CD8-positive, alpha-beta memory T cell (primary cell): Measurements from ENCODE around the gene ATXN1. TPM values are rescaled to one million over a fixed set of nuclear protein-coding genes. Genes with fewer than 3 reads are reported as not detected.
A peak's percentile ranks its signal among the peaks of the same experiment; 100 is the strongest.

Experiments
- CTCF ChIA-PET: fragments of 350-600 bp; sonication (Branson Sonifier 250); formaldehyde crosslinking; loops from one replicate; lab custom pipeline; 2021; ENCODE audit warnings: antibody characterized with exemption; lab: Charles Lee
- POLR2A ChIA-PET: fragments of 350-600 bp; sonication (Branson Sonifier 250); formaldehyde crosslinking; loops from one replicate; lab custom pipeline; 2021; ENCODE audit warnings: antibody characterized with exemption; lab: Charles Lee
- DNase-seq, 5 donors: peaks; one replicate each; pipeline versions ENCODE4 v3.0.0 to v3.0.0-alpha.2; 2020 to 2022; ENCODE audit warnings: mixed read lengths in 1 of 5
- H3K27ac ChIP-seq: one replicate; pipeline ENCODE4 v1.7.0; 2013; ENCODE audit warnings: low read depth, mild to moderate bottlenecking, low read length, moderate library complexity
- H3K27me3 ChIP-seq: 2 replicates; pipeline ENCODE4 v1.7.0; 2013; ENCODE audit warnings: low read length, mild to moderate bottlenecking; ENCODE audit not compliant: insufficient read depth, poor library complexity, severe bottlenecking
- H3K36me3 ChIP-seq: 2 replicates; pipeline ENCODE4 v1.7.0; 2013; ENCODE audit warnings: mild to moderate bottlenecking, low read length, moderate library complexity; ENCODE audit not compliant: insufficient read depth
- H3K4me1 ChIP-seq: 2 replicates; pipeline ENCODE4 v1.7.0; 2013; ENCODE audit warnings: mild to moderate bottlenecking, low read length, moderate library complexity; ENCODE audit not compliant: insufficient read depth
- H3K4me3 ChIP-seq: 2 replicates; pipeline ENCODE4 v1.7.0; 2013; ENCODE audit warnings: mild to moderate bottlenecking, low read length
- H3K9me3 ChIP-seq: 2 replicates; pipeline ENCODE4 v1.7.0; 2013; ENCODE audit warnings: mild to moderate bottlenecking, low read length
- H3K27ac Mint-ChIP-seq, 8 donors: one replicate each; pipeline ENCODE4 v1.8.0; 2020 to 2021; ENCODE audit warnings: mixed read lengths in 8 of 8, mild to moderate bottlenecking in 6 of 8, inconsistent platforms in 3 of 8, moderate library complexity in 3 of 8
- H3K27me3 Mint-ChIP-seq, 2 donors: one replicate each; pipeline ENCODE4 v1.8.0; 2020 to 2021; ENCODE audit warnings: mixed read lengths in 2 of 2, mild to moderate bottlenecking in 1 of 2, moderate library complexity in 1 of 2
- H3K36me3 Mint-ChIP-seq, 3 donors: one replicate each; pipeline ENCODE4 v1.8.0; 2020 to 2021; ENCODE audit warnings: mixed read lengths in 3 of 3, inconsistent platforms in 1 of 3, mild to moderate bottlenecking in 1 of 3
- H3K4me1 Mint-ChIP-seq, 3 donors: one replicate each; pipeline ENCODE4 v1.8.0; 2020 to 2021; ENCODE audit warnings: mixed read lengths in 3 of 3, inconsistent platforms in 1 of 3, mild to moderate bottlenecking in 1 of 3
- H3K4me3 Mint-ChIP-seq, 7 donors: one replicate each; pipeline ENCODE4 v1.8.0; 2020 to 2021; ENCODE audit warnings: mixed read lengths in 7 of 7, mild to moderate bottlenecking in 6 of 7, moderate library complexity in 4 of 7, inconsistent platforms in 2 of 7
- H3K9me3 Mint-ChIP-seq, 5 donors: one replicate each; pipeline ENCODE4 v1.8.0; 2020 to 2022; ENCODE audit warnings: mixed read lengths in 5 of 5, mild to moderate bottlenecking in 3 of 5, moderate library complexity in 2 of 5, inconsistent platforms in 1 of 5
- polyA plus RNA-seq: library from polyadenylated mRNA; unstranded; fragments of 300-500 nt; fragmentation: Illumina TruSeq; gene quantifications from one replicate; pipeline ENCODE4 v1.2.3, GENCODE V29; 2021
- total RNA-seq, 2 experiments: library from RNA; stranded (reverse); gene quantifications; one replicate each; pipeline ENCODE4 v1.2.3, GENCODE V29; 2021

ATXN1 gene
- total and polyA plus RNA-seq, 3 experiments from 2014 or later: 20.0 to 114 (median 111) TPM

DNA sequence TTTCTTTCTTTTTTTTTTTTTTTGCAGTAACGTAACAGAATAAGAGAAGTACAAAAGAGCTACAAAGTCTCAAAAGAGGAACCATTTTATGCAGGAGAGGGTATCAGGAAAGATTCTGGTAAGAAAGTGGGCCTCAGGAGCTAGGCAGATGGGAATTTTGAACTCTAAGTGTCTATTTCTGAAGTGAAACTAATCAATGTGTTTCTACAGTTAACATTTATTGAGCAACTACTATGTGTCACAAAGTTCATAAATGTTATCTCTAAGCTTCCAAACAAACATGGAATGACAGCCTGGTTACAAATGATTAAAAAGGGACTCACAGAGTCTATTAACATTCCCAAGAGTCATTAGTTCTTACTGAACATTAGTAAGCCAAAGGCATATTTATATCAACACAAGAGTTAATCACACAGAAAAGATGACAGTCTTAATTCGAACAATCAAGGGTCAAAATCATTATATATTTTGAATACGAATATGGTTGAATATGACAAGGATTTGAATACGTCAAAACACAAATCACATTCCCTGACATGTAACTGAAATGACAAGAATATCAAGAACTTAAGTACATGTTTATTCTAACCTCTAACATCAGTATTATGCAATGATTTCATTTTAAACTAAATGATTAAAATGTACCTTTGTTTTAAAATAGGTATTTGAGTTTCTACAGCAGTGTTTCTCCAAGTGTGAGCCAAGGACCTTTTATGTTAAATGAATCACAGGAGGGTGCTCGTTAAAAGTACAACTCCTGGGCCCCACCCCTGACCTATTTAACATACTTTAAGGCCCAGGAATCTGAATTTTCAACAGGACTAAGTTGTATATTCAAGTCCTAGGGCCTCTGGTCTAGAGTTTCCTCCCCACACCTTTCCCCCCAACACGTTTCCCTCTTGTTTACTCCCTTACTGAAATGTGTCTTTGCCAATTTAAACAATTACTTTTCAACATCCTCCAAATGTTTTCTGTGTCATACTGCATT, 89.7 kb downstream of the ATXN1 start:
- peak overlapping the region in 4 of 7 donors; percentile 19 to 50 (median 40) for H3K4me3 Mint-ChIP-seq
- no peaks in the 10 kb centered on the region for H3K27me3 ChIP-seq
- H3K27ac ChIP-seq: no peak overlapping the region
- H3K4me1 Mint-ChIP-seq: peaks cover 62 to 87% (median 84%) of the 10 kb centered on the region in 3 donors
- ChIA-PET CTCF (interaction anchor here (0.6 to 0.7 kb wide), 2 partner anchors 14 to 17 kb away, joined by 3 read pairs; no protein-coding TSS in a partner anchor), POLR2A (interaction anchor here (0.6 to 0.9 kb wide), 3 partner anchors 20 to 88 kb away, joined by 3 to 8 read pairs (median 4); no protein-coding TSS in a partner anchor)
- H3K4me1 ChIP-seq: peaks cover 20% of the 10 kb centered on the region
- no peak overlapping the region for H3K4me3 ChIP-seq
- H3K27ac Mint-ChIP-seq: peak overlapping the region; percentile 25 to 98 (median 82)
- no peaks in the 10 kb centered on the region for H3K27me3 Mint-ChIP-seq
- DNase-seq: no peak
- no peaks in the 10 kb centered on the region for H3K9me3 ChIP-seq
- H3K9me3 Mint-ChIP-seq: no peaks in the 10 kb centered on the region
- no peaks in the 10 kb centered on the region for H3K36me3 ChIP-seq
- peaks cover 0 to 14% (median 9%) of the 10 kb centered on the region in 3 donors for H3K36me3 Mint-ChIP-seq

DNA sequence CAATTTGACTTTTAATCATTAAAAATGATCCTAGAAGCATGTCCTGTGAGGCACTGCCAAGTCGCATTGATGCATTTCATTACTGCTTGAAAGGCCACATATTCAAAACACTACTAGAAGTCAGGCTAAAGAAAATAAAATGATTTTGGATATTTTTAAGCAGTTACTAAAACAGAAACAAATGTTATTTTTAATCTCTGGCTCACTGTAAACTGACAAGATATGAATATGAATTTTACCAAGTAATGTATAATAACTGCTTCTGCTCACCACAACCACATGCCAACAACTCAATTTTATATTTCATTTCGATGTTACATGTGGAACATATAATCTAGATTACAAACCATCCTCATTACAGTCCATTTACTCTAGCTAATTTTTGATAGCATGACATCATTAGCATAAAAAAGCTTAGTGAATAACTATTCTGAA, 90.6 kb downstream of the ATXN1 start:
- no peak overlapping the region for H3K27ac ChIP-seq
- POLR2A ChIA-PET: interaction anchor here (0.8 to 0.9 kb wide), 2 partner anchors 19 to 89 kb away, joined by 4 to 8 read pairs; no protein-coding TSS in a partner anchor

DNA sequence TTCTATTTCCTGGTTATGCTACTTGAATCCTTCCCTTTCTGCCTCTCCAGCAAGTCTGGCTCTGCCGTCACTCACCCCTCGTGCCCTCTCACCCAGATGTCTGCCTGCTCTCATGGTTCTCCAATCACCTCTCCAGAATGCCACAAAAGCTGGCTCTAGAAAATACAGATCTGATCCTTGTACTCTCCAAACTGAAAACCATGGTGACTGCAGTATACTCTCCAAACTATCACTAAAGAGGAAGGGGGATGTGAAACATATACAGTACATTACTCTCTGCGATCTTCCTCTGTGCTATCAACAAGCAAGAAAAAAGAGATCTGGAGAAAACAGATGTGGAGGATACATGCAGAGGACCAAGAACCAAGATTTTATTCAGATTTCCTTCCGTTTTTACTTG, 91.1 kb downstream of the ATXN1 start:
- H3K4me1 Mint-ChIP-seq: peaks cover 59 to 85% (median 82%) of the 10 kb centered on the region in 3 donors
- H3K9me3 Mint-ChIP-seq: no peaks in the 10 kb centered on the region
- DNase-seq: no peak
- H3K36me3 Mint-ChIP-seq: peaks cover 0 to 17% (median 15%) of the 10 kb centered on the region in 3 donors
- H3K4me3 Mint-ChIP-seq: peak overlapping the region; percentile 7 to 71 (median 57)
- ChIA-PET POLR2A (no interaction called here), CTCF (no interaction called here)
- no peaks in the 10 kb centered on the region for H3K27me3 ChIP-seq
- H3K36me3 ChIP-seq: no peaks in the 10 kb centered on the region
- H3K4me1 ChIP-seq: peaks cover 20% of the 10 kb centered on the region
- no peak overlapping the region for H3K4me3 ChIP-seq
- no peaks in the 10 kb centered on the region for H3K9me3 ChIP-seq
- H3K27ac Mint-ChIP-seq: peak overlapping the region; percentile 43 to 90 (median 82)
- no peaks in the 10 kb centered on the region for H3K27me3 Mint-ChIP-seq
- H3K27ac ChIP-seq: no peak overlapping the region

More for the DNA sequence above, 90.6 kb downstream of the ATXN1 start:
- Mint-ChIP-seq H3K27me3 (no peaks in the 10 kb centered on the region), H3K9me3 (no peaks in the 10 kb centered on the region), H3K4me3 (peak overlapping the region in 6 of 7 donors; percentile 16 to 71 (median 62)), H3K27ac (peak overlapping the region; percentile 43 to 90 (median 82)), H3K36me3 (peaks cover 0 to 18% (median 15%) of the 10 kb centered on the region in 3 donors), H3K4me1 (peaks cover 61 to 84% (median 82%) of the 10 kb centered on the region in 3 donors)
- H3K9me3 ChIP-seq: no peaks in the 10 kb centered on the region
- H3K27me3 ChIP-seq: no peaks in the 10 kb centered on the region
- no peak overlapping the region for H3K4me3 ChIP-seq
- H3K4me1 ChIP-seq: peaks cover 20% of the 10 kb centered on the region
- CTCF ChIA-PET: interaction anchor here (0.6 kb wide), 1 partner anchor 15 kb away, joined by 3 read pairs; no protein-coding TSS in a partner anchor
- no peak for DNase-seq
- no peaks in the 10 kb centered on the region for H3K36me3 ChIP-seq

DNA sequence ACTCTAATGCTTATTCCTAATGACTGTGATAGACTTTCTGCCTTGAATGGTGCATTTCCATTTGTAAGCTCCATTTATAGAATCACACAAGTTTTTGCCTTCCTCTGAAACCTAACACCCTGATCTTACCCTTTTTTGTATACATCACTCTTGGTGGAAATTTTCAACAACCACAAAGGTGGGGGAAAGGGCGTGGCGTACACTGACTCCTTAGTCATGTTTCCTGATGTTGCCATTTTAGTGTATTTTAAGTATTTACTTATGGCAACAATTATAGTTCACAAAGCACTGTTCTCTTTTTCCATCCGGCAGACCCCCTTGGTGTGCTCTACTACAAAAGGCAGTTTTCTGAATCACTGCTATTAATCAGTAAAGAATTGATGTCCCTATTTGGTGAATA, 92.0 kb downstream of the ATXN1 start:
- Histone ChIP-seq H3K27me3 (no peaks in the 10 kb centered on the region), H3K4me1 (peaks cover 20% of the 10 kb centered on the region), H3K27ac (peak overlapping the region; percentile 7), H3K9me3 (no peaks in the 10 kb centered on the region), H3K4me3 (no peak overlapping the region), H3K36me3 (no peaks in the 10 kb centered on the region)
- no peaks in the 10 kb centered on the region for H3K27me3 Mint-ChIP-seq
- peak in 4 of 5 donors; percentile 46 to 84 (median 52) for DNase-seq
- H3K27ac Mint-ChIP-seq: peak overlapping the region; percentile 77 to 90 (median 82)
- H3K4me3 Mint-ChIP-seq: peak overlapping the region; percentile 9 to 71 (median 55)
- H3K9me3 Mint-ChIP-seq: no peaks in the 10 kb centered on the region
- H3K36me3 Mint-ChIP-seq: peaks cover 0 to 18% (median 17%) of the 10 kb centered on the region in 3 donors
- peaks cover 55 to 81% (median 79%) of the 10 kb centered on the region in 3 donors for H3K4me1 Mint-ChIP-seq
- ChIA-PET POLR2A (interaction anchor here (0.6 kb wide), 2 partner anchors 26 to 92 kb away, joined by 3 to 5 read pairs; partner anchors contain the start of gene ATXN1), CTCF (interaction anchor here (1.1 kb wide), 1 partner anchor 11 kb away, joined by 3 read pairs; no protein-coding TSS in a partner anchor)

DNA sequence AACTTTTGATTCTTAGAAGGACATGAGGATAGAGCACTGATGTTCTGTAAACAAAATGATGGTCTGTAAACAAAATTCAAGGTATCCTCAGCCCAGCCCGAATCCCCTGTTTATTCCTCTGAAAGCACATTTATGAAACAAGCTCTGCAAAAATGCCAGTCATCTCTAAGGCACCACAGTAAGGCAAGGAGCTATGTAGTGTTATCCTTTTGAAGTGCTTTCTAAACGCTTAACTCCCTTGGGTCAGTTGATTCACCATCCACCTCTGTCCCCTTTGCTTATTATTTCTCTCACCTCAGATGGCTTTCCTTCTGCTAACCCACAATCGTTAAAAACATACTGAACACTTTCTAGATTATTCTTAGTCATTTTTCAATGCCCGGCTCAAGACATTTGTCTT, 93.8 kb downstream of the ATXN1 start:
- Mint-ChIP-seq H3K27me3 (no peaks in the 10 kb centered on the region), H3K36me3 (peaks cover 0 to 19% (median 15%) of the 10 kb centered on the region in 3 donors), H3K27ac (peak overlapping the region in 4 of 8 donors; percentile 0 to 82 (median 26)), H3K4me1 (peaks cover 51 to 72% (median 64%) of the 10 kb centered on the region in 3 donors), H3K9me3 (no peaks in the 10 kb centered on the region), H3K4me3 (peak overlapping the region in 1 of 7 donors; percentile 1)
- ChIA-PET POLR2A (interaction anchor here (1.5 kb wide), 1 partner anchor 9 kb away, joined by 3 read pairs; no protein-coding TSS in a partner anchor), CTCF (no interaction called here)
- Histone ChIP-seq H3K27me3 (no peaks in the 10 kb centered on the region), H3K9me3 (no peaks in the 10 kb centered on the region), H3K36me3 (no peaks in the 10 kb centered on the region), H3K4me1 (peaks cover 20% of the 10 kb centered on the region), H3K4me3 (no peak overlapping the region), H3K27ac (no peak overlapping the region)
- no peak for DNase-seq

DNA sequence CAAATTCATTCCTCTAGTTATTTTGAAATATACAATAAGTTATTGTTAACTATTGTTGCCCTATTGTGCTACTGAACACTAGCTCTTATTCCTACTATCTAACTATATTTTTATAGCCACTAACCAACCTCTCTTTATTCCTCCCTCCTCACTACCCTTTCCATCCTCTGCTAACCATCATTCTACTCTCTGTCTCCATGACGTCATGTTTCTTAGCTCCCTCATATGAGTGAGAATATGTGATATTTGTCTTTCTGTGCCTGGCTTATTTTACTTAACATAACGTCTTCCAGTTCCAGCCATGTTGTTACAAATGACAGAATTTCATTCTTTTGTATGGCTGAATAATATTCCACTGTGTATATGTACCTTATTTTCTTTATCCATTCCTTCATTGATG, 95.3 kb downstream of the ATXN1 start:
- H3K27ac ChIP-seq: no peak overlapping the region
- peaks cover 40 to 57% (median 49%) of the 10 kb centered on the region in 3 donors for H3K4me1 Mint-ChIP-seq
- no peaks in the 10 kb centered on the region for H3K27me3 Mint-ChIP-seq
- peaks cover 0 to 28% (median 18%) of the 10 kb centered on the region in 3 donors for H3K36me3 Mint-ChIP-seq
- no peaks in the 10 kb centered on the region for H3K36me3 ChIP-seq
- H3K9me3 ChIP-seq: no peaks in the 10 kb centered on the region
- no peak overlapping the region for H3K4me3 ChIP-seq
- DNase-seq: no peak
- H3K4me3 Mint-ChIP-seq: no peak overlapping the region
- ChIA-PET CTCF (no interaction called here), POLR2A (no interaction called here)
- peaks cover 20% of the 10 kb centered on the region for H3K4me1 ChIP-seq
- H3K9me3 Mint-ChIP-seq: peaks cover 0 to 6% (median 0%) of the 10 kb centered on the region in 5 donors
- peak overlapping the region in 2 of 8 donors; percentile 5 to 54 for H3K27ac Mint-ChIP-seq
- no peaks in the 10 kb centered on the region for H3K27me3 ChIP-seq

DNA sequence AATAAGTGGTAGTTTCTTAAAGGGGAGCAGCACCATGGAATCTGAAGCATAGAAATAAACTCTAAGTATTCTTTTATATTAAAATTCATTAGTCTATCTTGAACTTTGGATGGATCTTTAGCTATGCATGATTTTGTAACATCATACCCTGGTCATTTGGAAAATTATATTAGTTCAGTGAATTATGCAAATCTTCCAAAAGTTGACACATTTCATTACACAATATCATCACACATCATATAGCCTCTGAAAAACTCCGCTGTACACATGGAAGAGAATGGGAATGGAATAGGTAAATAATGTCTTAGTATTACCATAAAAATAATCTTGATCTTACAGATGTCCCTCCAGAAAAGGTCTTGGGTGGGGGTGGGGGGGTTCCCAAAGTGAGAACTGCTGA, 96.1 kb downstream of the ATXN1 start:
- DNase-seq: no peak
- Histone ChIP-seq H3K4me3 (no peak overlapping the region), H3K27me3 (no peaks in the 10 kb centered on the region), H3K27ac (no peak overlapping the region), H3K9me3 (no peaks in the 10 kb centered on the region), H3K4me1 (peaks cover 18% of the 10 kb centered on the region), H3K36me3 (no peaks in the 10 kb centered on the region)
- ChIA-PET POLR2A (interaction anchor here (0.8 kb wide), 1 partner anchor 34 kb away, joined by 3 read pairs; no protein-coding TSS in a partner anchor), CTCF (no interaction called here)
- Mint-ChIP-seq H3K27me3 (no peaks in the 10 kb centered on the region), H3K4me1 (peaks cover 33 to 53% (median 45%) of the 10 kb centered on the region in 3 donors), H3K27ac (peak overlapping the region in 2 of 8 donors; percentile 14 to 68), H3K9me3 (peaks cover 0 to 6% (median 0%) of the 10 kb centered on the region in 5 donors), H3K4me3 (no peak overlapping the region), H3K36me3 (peaks cover 0 to 28% (median 18%) of the 10 kb centered on the region in 3 donors)
